Left ventricle myocardium inferior (tissue), 1 donor: ENCODE measurements around the gene FDXACB1. TPM values are rescaled to one million over a fixed set of nuclear protein-coding genes. Genes with fewer than 3 reads are reported as not detected.

Experiments used
- DNase-seq: peaks from one replicate; pipeline ENCODE4 v3.0.0-alpha.2; 2020
- H3K27ac ChIP-seq: fragments of 200-600 bp; replicated peaks from 2 replicates; pipeline ENCODE4 v1.8.0; 2021
- H3K27me3 ChIP-seq: fragments of 200-600 bp; 2 replicates; pipeline ENCODE4 v1.8.0; 2021; ENCODE audit warnings: low read depth
- H3K36me3 ChIP-seq: fragments of 200-600 bp; 2 replicates; pipeline ENCODE4 v1.8.0; 2021
- H3K4me1 ChIP-seq: fragments of 200-600 bp; 2 replicates; pipeline ENCODE4 v1.8.0; 2021
- H3K4me3 ChIP-seq: fragments of 200-600 bp; 2 replicates; pipeline ENCODE4 v1.8.0; 2021; ENCODE audit warnings: mild to moderate bottlenecking, moderate library complexity
- H3K9me3 ChIP-seq: fragments of 200-600 bp; replicated peaks from 2 replicates; pipeline ENCODE4 v1.8.0; 2021
- intact Hi-C: fragments of 100-400 bp; cut with micrococcal nuclease; formaldehyde crosslinking; loops from one replicate; pipeline ENCODE4 v1.11.0; 2022
- total RNA-seq: library from RNA; stranded (reverse); fragmentation: NEBNext Ultra II Directional; extraction: Animal tissue kit (Norgen Biotek cat#: 25700); gene quantifications from one replicate; pipeline ENCODE4 v1.2.1, GENCODE V29; 2021
- TF ChIP-seq, protein P1 (sequence below): fragments of 200-600 bp; IDR thresholded peaks from 2 replicates; pipeline ENCODE4 v1.8.0; 2021; ENCODE audit warnings: antibody characterized with exemption, mild to moderate bottlenecking, borderline replicate concordance
- donor health status: DM: no; HTN: yes; CAD: no; lungs with severe emphysema.

Gene FDXACB1
- total RNA-seq, 1 donor from 2014 or later = 0.93 TPM

DNA sequence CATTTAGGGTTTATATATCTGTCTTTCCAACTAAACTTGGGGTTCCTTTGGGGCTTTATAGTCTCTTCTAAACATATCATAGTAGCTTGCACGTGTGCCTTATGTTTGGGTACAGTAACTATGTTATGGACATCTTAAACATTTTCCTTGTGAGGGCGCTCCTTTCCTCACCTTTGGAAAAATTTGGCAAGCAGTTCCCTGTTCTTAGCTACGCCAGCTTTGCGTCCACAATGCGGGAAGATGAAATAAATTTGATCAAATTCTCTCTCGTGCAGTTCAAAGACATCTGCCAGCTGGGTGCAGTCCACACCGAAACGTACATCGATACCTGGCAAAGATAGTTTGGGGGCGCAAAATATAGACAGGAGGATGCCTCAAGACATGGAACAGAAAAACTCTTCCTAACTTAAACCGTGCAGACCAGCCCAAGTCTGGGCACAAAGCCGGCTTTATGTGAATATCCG, 548 bp downstream of the FDXACB1 start:
- intact Hi-C loops = no loop called here
- Histone ChIP-seq H3K4me3 (peak overlapping the region; percentile 76), H3K27me3 (no peaks in the 10 kb centered on the region), H3K27ac (peak overlapping the region; percentile 96), H3K4me1 (peaks cover 20% of the 10 kb centered on the region), H3K9me3 (no peaks in the 10 kb centered on the region), H3K36me3 (peaks cover 10% of the 10 kb centered on the region)
- TF ChIP-seq, protein P1, sequence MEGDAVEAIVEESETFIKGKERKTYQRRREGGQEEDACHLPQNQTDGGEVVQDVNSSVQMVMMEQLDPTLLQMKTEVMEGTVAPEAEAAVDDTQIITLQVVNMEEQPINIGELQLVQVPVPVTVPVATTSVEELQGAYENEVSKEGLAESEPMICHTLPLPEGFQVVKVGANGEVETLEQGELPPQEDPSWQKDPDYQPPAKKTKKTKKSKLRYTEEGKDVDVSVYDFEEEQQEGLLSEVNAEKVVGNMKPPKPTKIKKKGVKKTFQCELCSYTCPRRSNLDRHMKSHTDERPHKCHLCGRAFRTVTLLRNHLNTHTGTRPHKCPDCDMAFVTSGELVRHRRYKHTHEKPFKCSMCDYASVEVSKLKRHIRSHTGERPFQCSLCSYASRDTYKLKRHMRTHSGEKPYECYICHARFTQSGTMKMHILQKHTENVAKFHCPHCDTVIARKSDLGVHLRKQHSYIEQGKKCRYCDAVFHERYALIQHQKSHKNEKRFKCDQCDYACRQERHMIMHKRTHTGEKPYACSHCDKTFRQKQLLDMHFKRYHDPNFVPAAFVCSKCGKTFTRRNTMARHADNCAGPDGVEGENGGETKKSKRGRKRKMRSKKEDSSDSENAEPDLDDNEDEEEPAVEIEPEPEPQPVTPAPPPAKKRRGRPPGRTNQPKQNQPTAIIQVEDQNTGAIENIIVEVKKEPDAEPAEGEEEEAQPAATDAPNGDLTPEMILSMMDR = no peak
- DNase-seq = no peak

DNA sequence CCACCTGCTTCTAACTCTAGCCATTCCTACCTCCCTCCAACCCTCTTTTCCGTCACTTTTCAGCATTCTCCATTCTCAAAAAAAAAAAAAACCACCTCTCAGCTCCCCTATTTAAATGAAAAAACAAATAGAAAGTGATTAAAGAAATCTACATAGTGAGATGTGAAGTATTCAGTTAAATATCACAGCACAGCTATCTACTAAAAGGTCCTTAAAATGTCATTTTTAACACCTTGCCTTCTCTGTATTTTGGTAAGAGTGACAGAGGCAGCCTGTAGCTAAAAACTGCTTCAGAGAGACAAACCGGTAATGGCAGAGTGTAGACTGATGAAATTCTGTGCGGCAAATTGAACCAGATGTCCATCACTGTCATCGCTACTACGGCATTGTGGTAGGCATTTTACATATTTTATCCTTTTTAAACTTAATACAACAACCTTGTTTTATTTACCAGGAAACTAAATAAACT, 7.2 kb downstream of the FDXACB1 start:
- Histone ChIP-seq H3K27me3 (no peaks in the 10 kb centered on the region), H3K4me1 (peaks cover 27% of the 10 kb centered on the region), H3K4me3 (peak overlapping the region; percentile 88), H3K27ac (peak overlapping the region; percentile 96), H3K9me3 (no peaks in the 10 kb centered on the region), H3K36me3 (peaks cover 36% of the 10 kb centered on the region)
- no peak for DNase-seq
- intact Hi-C loops = no loop called here
- TF ChIP-seq, protein P1 = no peak

DNA sequence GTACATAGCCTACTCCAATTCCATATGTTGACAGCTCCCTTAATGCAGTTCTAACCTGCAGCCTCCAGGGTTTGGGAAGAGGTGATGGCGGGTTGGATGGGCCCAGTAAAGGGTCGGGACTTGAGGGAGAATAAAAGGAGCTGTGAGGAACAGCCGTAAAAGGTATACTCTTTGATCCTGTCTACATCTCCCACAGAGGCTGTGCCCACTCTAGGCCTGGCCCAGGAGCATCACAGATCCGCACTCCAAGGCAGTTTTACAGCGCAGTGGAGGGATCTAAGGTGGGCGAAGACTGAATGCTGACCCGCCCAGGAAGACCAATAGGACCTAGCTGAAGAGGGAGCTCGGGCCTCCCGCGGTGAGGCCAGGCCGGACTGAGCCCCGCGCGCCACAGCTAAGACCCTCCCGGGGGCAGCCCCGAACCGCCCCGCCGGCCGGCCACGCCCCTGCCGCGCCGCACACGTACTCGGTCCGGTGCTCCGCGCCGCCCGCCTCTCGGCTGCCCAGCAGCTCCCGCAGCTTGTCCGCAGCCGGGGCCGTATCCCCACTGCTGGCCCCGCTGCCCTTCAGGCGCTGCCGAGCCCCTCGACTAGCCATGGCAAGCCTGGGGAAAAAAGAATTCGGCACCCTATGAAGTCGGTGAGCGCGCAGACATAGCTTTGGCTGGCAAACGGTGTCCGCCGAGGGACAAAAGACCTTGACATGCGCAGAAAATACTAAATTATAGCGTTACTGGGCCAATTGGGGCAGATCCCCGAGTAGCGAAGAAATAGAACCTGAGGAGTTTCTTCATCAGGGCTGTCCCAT, 7.9 kb downstream of the FDXACB1 start, which contains the start of gene ALG9:
ALG9 (minus strand) TSS at position 696 of the 807 bp plus-strand sequence; CDS start at position 597, 99 bp downstream.
- TF ChIP-seq, protein P1 = peak; percentile 33
- Histone ChIP-seq H3K36me3 (peaks cover 40% of the 10 kb centered on the region), H3K4me3 (peak within 1 kb of the TSS; percentile 88), H3K4me1 (peaks cover 27% of the 10 kb centered on the region), H3K27ac (peak within 1 kb of the TSS; percentile 96), H3K27me3 (no peaks in the 10 kb centered on the region), H3K9me3 (no peaks in the 10 kb centered on the region)
- intact Hi-C loops = no loop called here
- DNase-seq = peak; percentile 87

DNA sequence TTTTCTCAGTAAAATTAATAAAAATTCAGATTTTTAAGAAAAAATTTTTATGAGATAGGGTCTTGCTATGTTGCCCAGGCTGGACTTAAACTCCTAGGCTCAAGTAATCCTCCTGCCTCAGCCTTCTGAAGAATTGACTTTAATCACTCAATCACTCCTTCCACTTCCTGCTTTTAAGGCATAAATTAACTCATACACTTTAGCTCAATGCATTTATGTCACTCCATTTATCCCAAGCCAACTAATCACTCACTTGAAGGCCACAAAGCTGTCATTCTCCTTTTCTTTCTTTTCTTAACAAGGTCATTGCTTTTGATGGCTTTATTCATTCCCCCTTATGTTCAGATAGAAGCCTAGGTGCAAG, 8.5 kb downstream of the FDXACB1 start:
- H3K27me3 ChIP-seq = no peaks in the 10 kb centered on the region
- peaks cover 41% of the 10 kb centered on the region for H3K36me3 ChIP-seq
- intact Hi-C loops = no loop called here
- DNase-seq = no peak
- H3K9me3 ChIP-seq = no peaks in the 10 kb centered on the region
- H3K4me3 ChIP-seq = peak overlapping the region; percentile 88
- TF ChIP-seq, protein P1 = no peak
- H3K4me1 ChIP-seq = peaks cover 27% of the 10 kb centered on the region
- H3K27ac ChIP-seq = peak overlapping the region; percentile 96

DNA sequence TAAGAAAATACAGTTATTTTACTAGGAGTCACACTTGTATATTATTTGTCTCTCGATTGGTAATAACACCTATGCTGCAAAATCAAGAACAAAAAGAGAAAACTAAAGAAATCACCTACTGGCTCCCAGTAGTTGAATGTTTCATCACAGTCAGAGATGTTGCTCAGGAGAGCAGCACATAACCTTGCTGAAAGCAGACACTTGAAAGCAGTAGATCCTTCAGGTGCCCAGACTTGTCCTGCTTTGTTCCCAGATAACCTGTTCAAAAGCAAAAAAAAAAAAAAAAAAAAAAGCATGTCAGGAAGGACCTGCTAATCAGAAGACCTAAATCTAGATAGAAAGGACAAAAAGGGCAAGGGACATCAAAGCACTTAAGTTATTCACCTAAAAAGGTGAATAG, 8.9 kb downstream of the FDXACB1 start:
- Histone ChIP-seq H3K9me3 (no peaks in the 10 kb centered on the region), H3K4me3 (peak overlapping the region; percentile 88), H3K27me3 (no peaks in the 10 kb centered on the region), H3K4me1 (peaks cover 27% of the 10 kb centered on the region), H3K27ac (no peak overlapping the region), H3K36me3 (peaks cover 42% of the 10 kb centered on the region)
- intact Hi-C loops = no loop called here
- DNase-seq = no peak
- TF ChIP-seq, protein P1 = no peak
